ENCODE results near the gene CNFN.

Gene CNFN

DNA sequence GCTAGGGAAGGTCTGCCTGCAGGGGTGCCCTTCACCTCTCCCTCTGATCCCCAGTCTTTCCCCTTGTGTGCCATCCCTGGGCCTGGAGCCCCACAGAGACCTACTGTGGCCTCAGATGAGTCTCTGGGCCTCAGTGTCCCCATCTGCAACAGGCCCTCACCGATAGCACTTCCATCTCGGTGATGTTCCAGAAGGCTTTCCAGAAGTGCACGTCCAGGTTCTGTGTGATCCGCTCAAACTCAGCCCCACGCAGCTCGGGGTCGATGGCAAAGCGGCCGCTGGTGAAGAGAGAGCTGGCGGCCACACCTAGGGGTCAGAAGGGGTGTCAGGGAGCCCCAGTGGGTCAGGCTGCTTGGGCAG is 17.7 kb upstream of the CNFN start:
- Histone ChIP-seq H3K9ac (ENCODE audit: low read length) (peak overlapping the region; percentile 89), H3K4me1 (ENCODE audit: control insufficient read depth, insufficient read depth, low read length) (peaks cover 21% of the 10 kb centered on the region), H3K4me3 (ENCODE audit: low read length) (peak overlapping the region; percentile 83), H3K27me3 (replicated peaks; ENCODE audit: control insufficient read depth, insufficient read depth, low read length) (no peaks in the 10 kb centered on the region), H3K9me3 (ENCODE audit: control insufficient read depth, low read length) (no peaks in the 10 kb centered on the region), H3K36me3 (ENCODE audit: control insufficient read depth, insufficient read depth, low read length, severe bottlenecking) (peaks cover 70% of the 10 kb centered on the region)
- no peak for DNase-seq (ENCODE audit: low read depth)

DNA sequence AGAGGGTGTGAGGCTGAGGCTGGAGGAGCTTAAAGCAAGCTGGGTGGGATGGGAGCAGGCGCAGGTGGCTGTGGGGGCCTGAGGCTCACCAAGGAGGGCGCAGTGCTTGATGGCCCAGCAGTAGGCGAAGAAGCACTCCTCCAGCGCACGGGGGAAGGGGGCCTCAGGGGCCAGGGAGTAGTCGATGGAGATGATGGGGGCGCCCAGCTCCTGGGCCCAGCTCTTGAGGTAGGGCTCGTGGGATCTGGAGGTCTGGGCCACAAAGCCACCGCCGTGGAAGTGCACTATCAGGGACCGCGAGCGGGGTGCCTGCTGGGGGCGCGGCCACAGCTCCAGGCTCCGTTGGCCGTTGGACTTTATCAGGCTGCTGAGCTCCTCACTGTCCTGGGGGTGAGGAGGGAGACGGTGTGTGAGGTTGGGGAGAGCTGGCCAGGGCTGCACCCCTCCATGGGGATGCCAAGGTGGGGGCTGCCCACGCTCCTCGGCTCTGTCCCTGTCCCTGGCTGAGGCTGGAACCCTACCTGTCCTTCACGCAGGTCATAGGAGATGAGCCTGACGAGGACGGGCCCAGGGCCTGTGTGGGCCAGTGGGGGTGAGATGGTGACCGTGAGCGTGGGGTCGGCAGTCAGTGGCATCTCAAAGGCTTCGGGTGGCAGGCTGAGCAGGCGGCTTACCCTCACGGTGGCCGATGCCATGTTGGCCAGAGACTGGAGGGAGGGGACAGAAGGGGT is 17.2 kb upstream of the CNFN start:
- Histone ChIP-seq H3K4me3 (ENCODE audit: low read length) (no peak overlapping the region), H3K9ac (ENCODE audit: low read length) (peak overlapping the region; percentile 26), H3K9me3 (ENCODE audit: control insufficient read depth, low read length) (no peaks in the 10 kb centered on the region), H3K27me3 (replicated peaks; ENCODE audit: control insufficient read depth, insufficient read depth, low read length) (no peaks in the 10 kb centered on the region), H3K4me1 (ENCODE audit: control insufficient read depth, insufficient read depth, low read length) (peaks cover 16% of the 10 kb centered on the region), H3K36me3 (ENCODE audit: control insufficient read depth, insufficient read depth, low read length, severe bottlenecking) (peaks cover 74% of the 10 kb centered on the region)
- DNase-seq (ENCODE audit: low read depth), result no peak

DNA sequence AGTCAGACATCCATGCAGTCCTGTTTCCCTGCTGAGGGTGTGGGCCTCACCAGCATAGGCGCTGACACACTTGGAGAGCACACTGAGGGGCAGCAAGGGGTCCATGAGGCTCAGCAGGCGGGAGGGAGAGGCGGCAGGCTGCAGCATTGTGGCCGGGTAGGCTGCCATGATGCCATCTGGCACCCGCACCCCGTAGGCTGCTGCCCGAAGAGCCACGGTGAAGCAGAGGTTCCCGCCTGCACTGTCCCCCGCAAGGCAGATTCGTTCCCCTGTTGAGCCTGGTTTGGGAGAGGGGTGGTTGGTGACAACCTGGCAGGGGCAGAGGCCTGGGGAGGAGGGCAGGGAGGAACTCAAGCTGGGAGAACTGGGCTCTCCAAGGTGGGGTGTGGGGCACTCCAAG is 16.0 kb upstream of the CNFN start:
- H3K27me3 ChIP-seq (replicated peaks; ENCODE audit: control insufficient read depth, insufficient read depth, low read length), result no peaks in the 10 kb centered on the region
- no peak for DNase-seq (ENCODE audit: low read depth)
- H3K9ac ChIP-seq (ENCODE audit: low read length), result peak overlapping the region; percentile 26
- H3K36me3 ChIP-seq (ENCODE audit: control insufficient read depth, insufficient read depth, low read length, severe bottlenecking), result peaks cover 74% of the 10 kb centered on the region
- peaks cover 14% of the 10 kb centered on the region for H3K4me1 ChIP-seq (ENCODE audit: control insufficient read depth, insufficient read depth, low read length)
- no peaks in the 10 kb centered on the region for H3K9me3 ChIP-seq (ENCODE audit: control insufficient read depth, low read length)
- no peak overlapping the region for H3K4me3 ChIP-seq (ENCODE audit: low read length)

DNA sequence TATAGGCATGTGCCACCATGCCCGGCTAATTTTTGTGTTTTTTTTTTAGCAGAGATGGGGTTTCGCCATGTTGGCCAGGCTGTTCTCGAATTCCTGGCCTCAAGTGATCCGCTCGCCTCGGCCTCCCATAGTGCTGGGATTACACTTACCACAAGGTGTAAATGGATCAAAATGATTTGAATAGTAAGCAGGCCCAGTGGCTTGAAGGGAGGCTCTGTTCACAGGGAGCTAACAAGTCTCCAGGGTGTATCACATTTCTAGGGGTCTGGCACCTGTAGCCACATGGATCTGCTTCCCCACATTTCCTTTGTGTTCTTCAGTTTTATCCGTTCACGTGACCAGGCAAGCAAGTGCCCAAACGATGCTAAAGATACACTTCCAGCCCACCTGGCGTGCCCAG is 13.5 kb upstream of the CNFN start:
- Histone ChIP-seq H3K4me1 (ENCODE audit: control insufficient read depth, insufficient read depth, low read length) (peaks cover 10% of the 10 kb centered on the region), H3K9me3 (ENCODE audit: control insufficient read depth, low read length) (no peaks in the 10 kb centered on the region), H3K27me3 (replicated peaks; ENCODE audit: control insufficient read depth, insufficient read depth, low read length) (no peaks in the 10 kb centered on the region), H3K9ac (ENCODE audit: low read length) (no peak overlapping the region), H3K36me3 (ENCODE audit: control insufficient read depth, insufficient read depth, low read length, severe bottlenecking) (peaks cover 56% of the 10 kb centered on the region), H3K4me3 (ENCODE audit: low read length) (no peak overlapping the region)
- DNase-seq (ENCODE audit: low read depth), result no peak

DNA sequence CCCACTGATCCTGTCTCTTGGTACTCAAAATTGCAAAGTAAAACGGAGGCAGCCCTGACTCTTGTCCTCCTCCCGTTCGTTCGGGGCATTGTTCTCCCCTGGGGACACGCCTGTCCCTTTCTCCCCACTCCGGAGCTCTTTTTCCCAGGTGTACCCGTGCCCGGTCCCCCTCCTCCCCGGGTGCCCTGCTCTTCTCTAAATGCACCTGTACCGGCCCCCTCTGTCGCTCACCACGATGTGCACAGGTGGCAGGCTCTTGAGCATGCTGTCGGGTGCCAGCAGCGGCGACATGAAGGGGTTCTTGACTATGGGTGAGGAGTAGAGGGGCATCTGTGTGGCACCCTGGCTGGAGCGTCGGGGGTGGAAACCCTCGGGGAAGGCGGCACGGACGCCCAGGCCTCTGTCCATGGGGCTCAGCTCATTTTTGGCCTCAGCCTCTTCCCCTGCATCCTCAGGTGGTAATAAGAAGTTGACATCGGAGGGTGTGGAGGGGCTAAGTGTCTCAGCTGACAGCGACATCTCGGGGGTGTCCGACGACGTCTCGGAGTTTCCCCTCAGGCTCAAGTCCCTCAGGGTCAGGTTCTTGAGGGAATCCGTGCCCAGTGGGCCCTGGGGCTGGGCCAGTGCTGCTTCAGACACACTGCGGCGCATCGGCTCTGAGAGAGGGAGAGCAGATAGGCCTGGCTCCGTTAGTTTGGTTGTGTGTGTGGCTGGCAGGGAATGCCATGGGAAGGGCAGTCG is 12.4 kb upstream of the CNFN start:
- Histone ChIP-seq H3K9me3 (ENCODE audit: control insufficient read depth, low read length) (no peaks in the 10 kb centered on the region), H3K27me3 (replicated peaks; ENCODE audit: control insufficient read depth, insufficient read depth, low read length) (no peaks in the 10 kb centered on the region), H3K9ac (ENCODE audit: low read length) (peak overlapping the region; percentile 69), H3K36me3 (ENCODE audit: control insufficient read depth, insufficient read depth, low read length, severe bottlenecking) (peaks cover 46% of the 10 kb centered on the region), H3K4me3 (ENCODE audit: low read length) (no peak overlapping the region), H3K4me1 (ENCODE audit: control insufficient read depth, insufficient read depth, low read length) (peaks cover 13% of the 10 kb centered on the region)
- no peak for DNase-seq (ENCODE audit: low read depth)

DNA sequence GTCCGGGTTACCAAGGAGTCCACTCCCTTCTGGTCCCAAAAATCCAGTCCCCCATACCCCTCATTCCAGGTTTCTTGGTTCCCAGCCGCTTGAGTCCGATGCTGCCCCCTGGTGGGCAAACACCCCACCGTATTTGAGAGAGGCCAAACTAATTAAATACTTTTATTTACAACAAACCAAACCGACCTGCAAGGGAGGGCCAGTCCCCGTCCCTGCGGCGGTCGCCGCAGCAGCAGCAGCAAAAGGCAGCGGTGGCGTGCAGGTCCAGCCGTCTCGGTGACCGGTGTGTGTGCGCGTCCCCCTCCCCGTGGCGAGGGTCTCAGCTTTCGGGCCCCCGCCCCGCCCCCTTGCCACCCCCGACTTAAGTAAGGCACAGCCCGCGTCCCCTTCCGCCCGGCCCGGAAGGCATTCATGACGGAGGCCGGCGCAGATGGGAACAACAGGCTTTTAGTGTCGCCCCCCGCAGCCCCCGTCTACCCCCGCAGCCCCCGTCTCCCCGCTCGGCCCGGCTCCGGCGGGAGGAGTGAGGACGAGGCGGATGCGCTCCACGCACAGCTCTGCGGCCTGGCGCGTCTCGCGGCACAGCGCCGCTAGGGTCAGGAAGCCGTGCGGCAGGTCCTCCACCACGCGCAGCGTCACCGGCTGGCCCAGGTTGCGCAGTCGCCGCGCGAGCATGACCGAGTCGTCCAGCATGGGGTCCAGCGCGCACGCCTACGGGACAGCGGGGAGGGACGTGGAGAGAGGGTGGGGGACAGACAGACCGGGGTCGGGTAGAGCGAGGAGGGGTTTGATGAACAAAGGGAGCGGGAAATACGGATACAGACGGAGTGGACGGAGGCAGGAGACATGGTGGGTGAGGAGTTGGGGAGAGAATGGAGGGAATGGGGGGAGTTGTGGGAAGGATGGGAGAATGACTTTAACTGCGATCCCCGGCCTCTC is 11.5 kb upstream of the CNFN start:
- peak overlapping the region; percentile 75 for H3K9ac ChIP-seq (ENCODE audit: low read length)
- no peaks in the 10 kb centered on the region for H3K27me3 ChIP-seq (replicated peaks; ENCODE audit: control insufficient read depth, insufficient read depth, low read length)
- no peaks in the 10 kb centered on the region for H3K9me3 ChIP-seq (ENCODE audit: control insufficient read depth, low read length)
- H3K4me1 ChIP-seq (ENCODE audit: control insufficient read depth, insufficient read depth, low read length), result peaks cover 17% of the 10 kb centered on the region
- peak; percentile 92 for DNase-seq (ENCODE audit: low read depth)
- peaks cover 37% of the 10 kb centered on the region for H3K36me3 ChIP-seq (ENCODE audit: control insufficient read depth, insufficient read depth, low read length, severe bottlenecking)
- H3K4me3 ChIP-seq (ENCODE audit: low read length), result peak overlapping the region; percentile 72

DNA sequence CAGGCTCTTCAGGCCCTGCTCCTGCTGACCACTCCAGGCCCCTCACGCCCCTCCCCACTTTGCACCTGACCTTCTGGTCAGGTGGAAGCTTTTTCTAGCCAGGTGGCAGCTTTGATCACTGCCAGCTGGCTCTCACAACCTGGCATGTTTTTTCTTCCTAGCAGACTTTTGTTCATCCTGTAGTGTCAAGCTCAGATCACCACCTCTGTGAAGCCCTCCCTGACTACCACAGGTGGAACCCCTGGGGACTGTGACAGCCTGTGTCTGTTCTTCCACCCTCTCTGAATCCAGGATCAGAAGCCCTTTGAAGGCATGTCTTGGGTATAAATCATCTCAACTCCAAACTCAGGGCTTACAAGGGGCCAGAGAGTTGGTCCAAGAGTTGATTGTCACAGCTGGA is 10.3 kb upstream of the CNFN start:
- H3K4me3 ChIP-seq (ENCODE audit: low read length), result no peak overlapping the region
- H3K36me3 ChIP-seq (ENCODE audit: control insufficient read depth, insufficient read depth, low read length, severe bottlenecking), result peaks cover 25% of the 10 kb centered on the region
- H3K9me3 ChIP-seq (ENCODE audit: control insufficient read depth, low read length), result no peaks in the 10 kb centered on the region
- H3K27me3 ChIP-seq (replicated peaks; ENCODE audit: control insufficient read depth, insufficient read depth, low read length), result no peaks in the 10 kb centered on the region
- DNase-seq (ENCODE audit: low read depth), result no peak
- H3K9ac ChIP-seq (ENCODE audit: low read length), result no peak overlapping the region
- peaks cover 10% of the 10 kb centered on the region for H3K4me1 ChIP-seq (ENCODE audit: control insufficient read depth, insufficient read depth, low read length)

DNA sequence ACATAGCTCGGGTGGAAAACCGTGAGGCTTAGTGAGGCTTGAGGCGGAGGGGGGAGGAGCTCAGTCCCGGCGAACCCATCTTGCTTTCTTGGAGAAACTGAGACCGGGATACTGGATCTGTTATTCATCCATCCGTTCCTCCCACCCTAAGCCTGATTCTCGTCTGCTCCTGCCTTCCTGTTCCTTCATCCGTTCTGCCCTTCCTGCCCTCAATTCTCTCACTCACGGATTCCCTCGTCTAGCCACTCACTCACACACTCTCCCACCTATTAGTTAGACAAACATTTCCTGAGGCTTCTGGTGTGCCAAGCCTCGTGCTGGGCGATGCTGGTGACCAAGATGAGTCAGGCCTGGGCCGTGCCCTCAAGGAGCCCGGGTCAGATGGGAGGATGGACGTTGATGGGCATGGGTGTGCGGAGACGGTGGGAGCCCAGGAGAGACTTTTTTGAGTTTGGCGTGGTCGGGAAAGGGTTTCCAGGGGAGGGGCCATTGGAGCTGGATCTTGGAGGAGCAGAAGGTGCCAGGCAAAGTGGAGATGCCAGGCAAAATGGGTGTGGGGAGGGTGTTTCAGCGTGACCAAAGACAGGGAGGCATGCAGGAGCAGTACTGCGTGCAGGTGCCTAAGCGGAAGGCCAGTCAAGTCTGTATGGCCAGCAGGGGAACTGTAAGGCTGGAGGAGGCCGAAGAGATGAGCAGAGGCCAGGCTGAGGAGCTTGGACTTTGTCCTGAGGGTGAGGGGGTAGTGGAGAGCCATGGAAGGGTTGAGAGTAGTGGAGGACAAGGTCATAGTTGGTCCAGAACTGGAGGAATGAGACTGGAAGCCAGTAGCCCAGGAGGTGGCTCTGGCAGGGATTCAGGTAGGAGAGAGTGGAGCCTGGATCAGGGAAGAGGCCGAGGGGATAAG is 7.4 kb upstream of the CNFN start:
- Histone ChIP-seq H3K27me3 (replicated peaks; ENCODE audit: control insufficient read depth, insufficient read depth, low read length) (peaks cover 7% of the 10 kb centered on the region), H3K9me3 (ENCODE audit: control insufficient read depth, low read length) (no peaks in the 10 kb centered on the region), H3K9ac (ENCODE audit: low read length) (peak overlapping the region; percentile 85), H3K4me1 (ENCODE audit: control insufficient read depth, insufficient read depth, low read length) (peaks cover 10% of the 10 kb centered on the region), H3K36me3 (ENCODE audit: control insufficient read depth, insufficient read depth, low read length, severe bottlenecking) (peaks cover 1% of the 10 kb centered on the region), H3K4me3 (ENCODE audit: low read length) (peak overlapping the region; percentile 82)
- no peak for DNase-seq (ENCODE audit: low read depth)

DNA sequence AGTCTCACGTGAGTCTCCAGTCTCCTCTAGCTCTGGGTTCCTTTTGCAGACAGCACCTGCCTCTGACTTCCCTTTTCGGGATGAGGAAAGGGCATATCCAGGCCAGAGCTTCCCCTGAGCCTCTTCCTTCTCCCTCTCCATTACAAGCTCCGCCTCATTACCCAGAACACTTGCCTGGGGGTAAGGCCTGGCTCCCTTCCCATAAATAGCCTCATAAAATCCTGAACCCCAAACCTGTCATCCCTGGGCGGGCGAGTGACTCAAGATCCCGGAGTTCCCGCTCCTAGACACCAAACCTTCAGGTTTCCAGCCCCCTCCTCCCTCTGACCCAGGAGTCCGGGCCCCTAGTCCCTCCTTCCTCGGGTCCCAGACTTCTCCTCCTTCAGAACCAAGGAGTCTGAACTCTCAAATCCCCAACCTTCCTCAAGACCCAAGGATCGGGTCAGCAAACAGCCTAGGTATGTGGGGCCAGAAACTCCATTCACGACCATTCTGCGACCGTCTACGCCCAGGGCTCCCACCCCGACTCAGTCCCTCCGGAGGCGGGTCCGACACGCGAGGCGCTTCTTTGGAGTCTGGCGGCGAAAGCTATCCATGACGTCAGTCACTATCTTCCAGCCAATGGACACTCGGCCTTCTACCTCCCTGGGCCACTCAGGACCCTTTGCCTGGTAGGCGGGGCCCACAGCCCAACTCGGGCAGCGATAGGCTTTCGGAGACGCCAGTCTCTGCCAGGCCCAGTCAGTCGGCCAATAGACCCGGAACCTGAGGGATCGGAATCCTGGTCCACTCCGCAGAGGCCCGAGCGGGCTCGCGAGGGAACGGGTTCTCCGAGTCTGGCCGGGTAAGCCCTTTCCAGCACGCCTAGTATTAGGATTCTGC is 6.5 kb upstream of the CNFN start:
- Histone ChIP-seq H3K4me1 (ENCODE audit: control insufficient read depth, insufficient read depth, low read length) (peaks cover 10% of the 10 kb centered on the region), H3K27me3 (replicated peaks; ENCODE audit: control insufficient read depth, insufficient read depth, low read length) (peaks cover 11% of the 10 kb centered on the region), H3K36me3 (ENCODE audit: control insufficient read depth, insufficient read depth, low read length, severe bottlenecking) (no peaks in the 10 kb centered on the region), H3K4me3 (ENCODE audit: low read length) (peak overlapping the region; percentile 82), H3K9ac (ENCODE audit: low read length) (peak overlapping the region; percentile 85), H3K9me3 (ENCODE audit: control insufficient read depth, low read length) (no peaks in the 10 kb centered on the region)
- DNase-seq (ENCODE audit: low read depth), result peak; percentile 99

DNA sequence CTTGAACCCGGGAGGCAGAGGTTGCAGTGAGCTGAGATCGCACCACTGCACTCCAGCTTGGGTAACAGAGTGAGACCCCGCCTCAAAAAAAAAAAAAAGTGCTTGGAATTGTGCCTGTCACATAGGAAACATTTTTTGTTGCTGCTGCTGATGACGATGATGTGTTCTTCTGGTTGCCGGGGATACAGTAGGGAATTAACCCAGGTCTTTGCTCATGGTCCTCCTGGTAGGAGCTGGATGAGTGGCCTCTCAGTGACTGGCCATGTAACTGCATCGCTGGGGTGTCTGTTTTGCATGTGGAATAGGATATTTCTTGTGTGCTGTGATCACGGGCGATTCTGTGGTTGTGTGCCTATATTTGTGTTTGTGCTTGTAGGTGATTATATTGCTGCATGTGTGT is 4.7 kb upstream of the CNFN start:
- H3K9me3 ChIP-seq (ENCODE audit: control insufficient read depth, low read length), result no peaks in the 10 kb centered on the region
- no peak overlapping the region for H3K9ac ChIP-seq (ENCODE audit: low read length)
- no peak for DNase-seq (ENCODE audit: low read depth)
- H3K4me1 ChIP-seq (ENCODE audit: control insufficient read depth, insufficient read depth, low read length), result peaks cover 7% of the 10 kb centered on the region
- H3K36me3 ChIP-seq (ENCODE audit: control insufficient read depth, insufficient read depth, low read length, severe bottlenecking), result no peaks in the 10 kb centered on the region
- peaks cover 26% of the 10 kb centered on the region for H3K27me3 ChIP-seq (replicated peaks; ENCODE audit: control insufficient read depth, insufficient read depth, low read length)
- no peak overlapping the region for H3K4me3 ChIP-seq (ENCODE audit: low read length)

Data from adipocyte (in vitro differentiated cells).